NCI-H2171 (cell line): ENCODE measurements around the gene KCNV2.

Source experiments
- DNase-seq: peaks from one replicate; lab custom pipeline; 2025; lab: John Stamatoyannopoulos, UW

Gene KCNV2

GRCh38 chr9:2758898-2759510, 41.7 kb downstream of the KCNV2 start:
- no peak for DNase-seq

- DNase-seq = no peak
These were observed 44.1 kb downstream of the KCNV2 start for GRCh38 chr9:2761424-2761823.

- DNase-seq = no peak
These were observed 47.0 kb downstream of the KCNV2 start for GRCh38 chr9:2764353-2764752.

GRCh38 chr9:2765250-2765880, 48.1 kb downstream of the KCNV2 start:
- no peak for DNase-seq

GRCh38 chr9:2767800-2768677, 50.7 kb downstream of the KCNV2 start:
- DNase-seq = no peak

- DNase-seq = no peak
These were observed 53.8 kb downstream of the KCNV2 start for GRCh38 chr9:2771087-2771486.

- DNase-seq = no peak
These were observed 54.4 kb downstream of the KCNV2 start for GRCh38 chr9:2771661-2772060.

GRCh38 chr9:2777454-2777853, 60.1 kb downstream of the KCNV2 start:
- DNase-seq = no peak

- no peak for DNase-seq
These were observed 61.5 kb downstream of the KCNV2 start for GRCh38 chr9:2778816-2779215.
